Measurements from ENCODE around the gene MRGPRE.
"Not testable (repeated sequence)": the region's sequence is repeated elsewhere in the genome, so short reads cannot be mapped to it uniquely, and the experiment has no call there.

Gene MRGPRE

GRCh38 chr11:3231851-3232744 is at the start of gene MRGPRE:
Gene MRGPRE, minus strand, starts transcription at chr11:3232417. Its CDS starts 3,618 bp downstream, at chr11:3228799.
- no peak for DNase-seq

- DNase-seq = not testable (repeated sequence)
These were observed 48.9 kb upstream of the MRGPRE start for GRCh38 chr11:3281146-3281545.

DNA sequence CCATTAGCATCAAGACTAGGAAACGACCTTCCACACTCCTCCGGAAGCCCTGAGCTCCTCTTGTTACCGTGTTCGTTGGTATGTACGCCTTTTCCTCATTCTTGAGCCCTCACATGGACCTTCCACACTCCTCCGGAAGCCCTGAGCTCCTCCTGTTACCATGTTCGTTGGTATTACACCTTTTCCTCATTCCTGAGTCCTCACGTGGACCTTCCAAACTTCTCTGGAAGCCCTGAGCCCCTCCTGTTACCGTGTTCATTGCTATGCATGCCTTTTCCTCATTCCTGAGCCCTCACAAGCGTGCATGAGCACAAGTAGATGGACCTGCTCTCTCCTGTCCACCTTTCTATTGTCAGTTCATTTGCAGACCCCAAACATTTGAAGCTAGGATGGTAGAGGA is 48.4 kb upstream of the MRGPRE start:
- DNase-seq = not testable (repeated sequence)

DNA sequence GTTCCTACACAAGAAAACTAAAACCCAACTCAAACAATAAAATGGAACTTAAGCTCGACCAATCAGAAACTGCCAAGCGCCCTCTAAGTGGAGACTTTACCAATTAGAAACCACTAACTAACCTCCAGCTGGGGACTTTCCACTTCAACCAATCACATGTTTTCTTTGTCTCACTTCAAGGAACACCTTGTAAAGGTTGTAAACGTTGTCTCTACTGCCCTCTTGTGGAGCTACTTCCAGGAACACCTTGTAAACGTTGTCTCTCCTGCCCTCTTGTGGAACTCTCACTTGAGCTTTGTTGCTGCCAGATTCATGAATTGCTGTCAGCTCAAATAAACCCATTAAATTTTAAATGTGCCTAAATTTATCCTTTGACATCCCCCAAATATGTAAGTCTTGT is 46.7 kb upstream of the MRGPRE start:
- not testable (repeated sequence) for DNase-seq

GRCh38 chr11:3273629-3274028 is 41.4 kb upstream of the MRGPRE start:
- not testable (repeated sequence) for DNase-seq

- not testable (repeated sequence) for DNase-seq
These were observed 30.3 kb upstream of the MRGPRE start for GRCh38 chr11:3262548-3262947.

- DNase-seq = not testable (repeated sequence)
These were observed 29.6 kb upstream of the MRGPRE start for GRCh38 chr11:3261831-3262230.

DNA sequence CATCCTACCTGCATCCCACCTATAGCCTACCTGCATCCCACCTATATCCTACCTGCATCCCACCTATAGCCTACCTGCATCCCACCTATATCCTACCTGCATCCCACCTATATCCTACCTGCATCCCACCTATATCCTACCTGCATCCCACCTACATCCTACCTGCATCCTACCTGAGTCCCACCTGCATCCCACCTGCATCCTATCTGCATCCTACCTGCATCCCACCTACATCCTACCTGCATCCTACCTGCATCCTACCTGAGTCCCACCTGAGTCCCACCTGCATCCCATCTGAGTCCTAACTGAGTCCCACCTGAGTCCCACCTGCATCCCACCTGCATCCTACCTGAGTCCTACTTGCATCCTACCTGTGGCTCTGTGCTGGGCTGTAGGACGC is 25.3 kb upstream of the MRGPRE start:
- not testable (repeated sequence) for DNase-seq

DNA sequence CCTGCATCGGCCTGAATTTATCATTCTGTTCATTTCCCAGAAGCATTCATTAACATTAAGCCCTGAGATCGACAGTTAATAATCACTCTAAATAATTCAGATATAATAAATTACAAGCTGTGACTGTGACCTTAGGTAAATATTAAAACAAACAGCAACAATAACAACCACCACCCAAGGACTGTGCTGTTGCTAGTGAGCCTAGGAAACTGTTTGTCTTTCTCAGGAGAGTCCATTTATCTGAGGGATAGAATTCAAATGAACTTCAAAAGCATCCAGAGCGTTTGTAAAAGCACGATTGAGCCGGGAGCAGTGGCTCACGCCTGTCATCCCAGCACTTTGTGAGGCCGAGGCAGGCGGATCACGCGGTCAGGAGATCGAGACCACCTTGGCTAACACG is 23.0 kb upstream of the MRGPRE start:
- not testable (repeated sequence) for DNase-seq

- not testable (repeated sequence) for DNase-seq
These were observed 22.6 kb upstream of the MRGPRE start for GRCh38 chr11:3254773-3255172.

DNA sequence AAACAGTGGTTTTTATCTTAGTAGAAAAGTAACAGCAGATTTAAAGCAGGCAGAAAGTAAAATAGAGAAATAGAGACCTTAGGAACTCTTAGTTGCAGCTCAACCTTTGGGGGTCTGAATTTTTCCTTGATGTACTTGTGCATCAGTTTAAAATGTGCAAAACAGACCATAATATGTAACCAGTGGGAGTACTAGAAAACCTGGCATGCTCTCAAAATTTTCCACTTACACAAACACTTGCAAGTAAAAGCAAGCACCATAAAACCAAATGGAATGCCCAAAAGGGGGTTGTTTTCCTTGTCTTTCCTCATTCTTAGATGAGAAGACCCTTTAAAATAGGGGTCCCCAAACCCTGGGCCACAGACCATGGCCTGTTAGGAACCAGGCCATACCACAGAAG is 12.9 kb upstream of the MRGPRE start:
- DNase-seq = no peak

GRCh38 chr11:3243880-3244279 is 11.7 kb upstream of the MRGPRE start:
- no peak for DNase-seq

GRCh38 chr11:3237119-3237518 is 4.9 kb upstream of the MRGPRE start:
- no peak for DNase-seq

DNA sequence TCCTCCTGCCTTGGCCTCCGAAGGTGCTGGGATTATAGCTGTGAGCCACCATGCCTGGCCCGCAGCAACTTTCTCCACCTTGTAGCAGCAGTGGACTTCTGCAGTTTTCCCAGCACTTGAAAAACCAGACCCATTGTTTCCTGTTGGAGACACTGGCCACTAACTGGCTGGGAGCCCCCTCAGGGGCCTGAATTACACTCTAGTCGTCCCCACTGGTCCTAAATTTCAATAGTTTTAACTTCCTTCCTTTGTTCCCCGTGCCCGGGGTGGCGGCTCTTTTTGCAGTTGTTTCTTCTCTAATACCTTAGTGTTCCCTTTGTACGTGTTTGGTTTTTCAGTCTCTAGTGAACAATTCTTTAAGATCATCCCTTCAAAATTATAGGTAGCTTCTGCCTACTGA is 2.6 kb upstream of the MRGPRE start:
- no peak for DNase-seq

- DNase-seq = no peak
These were observed 739 bp upstream of the MRGPRE start for GRCh38 chr11:3232956-3233355.

- DNase-seq = no peak
These were observed 717 bp downstream of the MRGPRE start for GRCh38 chr11:3231550-3231850.

DNA sequence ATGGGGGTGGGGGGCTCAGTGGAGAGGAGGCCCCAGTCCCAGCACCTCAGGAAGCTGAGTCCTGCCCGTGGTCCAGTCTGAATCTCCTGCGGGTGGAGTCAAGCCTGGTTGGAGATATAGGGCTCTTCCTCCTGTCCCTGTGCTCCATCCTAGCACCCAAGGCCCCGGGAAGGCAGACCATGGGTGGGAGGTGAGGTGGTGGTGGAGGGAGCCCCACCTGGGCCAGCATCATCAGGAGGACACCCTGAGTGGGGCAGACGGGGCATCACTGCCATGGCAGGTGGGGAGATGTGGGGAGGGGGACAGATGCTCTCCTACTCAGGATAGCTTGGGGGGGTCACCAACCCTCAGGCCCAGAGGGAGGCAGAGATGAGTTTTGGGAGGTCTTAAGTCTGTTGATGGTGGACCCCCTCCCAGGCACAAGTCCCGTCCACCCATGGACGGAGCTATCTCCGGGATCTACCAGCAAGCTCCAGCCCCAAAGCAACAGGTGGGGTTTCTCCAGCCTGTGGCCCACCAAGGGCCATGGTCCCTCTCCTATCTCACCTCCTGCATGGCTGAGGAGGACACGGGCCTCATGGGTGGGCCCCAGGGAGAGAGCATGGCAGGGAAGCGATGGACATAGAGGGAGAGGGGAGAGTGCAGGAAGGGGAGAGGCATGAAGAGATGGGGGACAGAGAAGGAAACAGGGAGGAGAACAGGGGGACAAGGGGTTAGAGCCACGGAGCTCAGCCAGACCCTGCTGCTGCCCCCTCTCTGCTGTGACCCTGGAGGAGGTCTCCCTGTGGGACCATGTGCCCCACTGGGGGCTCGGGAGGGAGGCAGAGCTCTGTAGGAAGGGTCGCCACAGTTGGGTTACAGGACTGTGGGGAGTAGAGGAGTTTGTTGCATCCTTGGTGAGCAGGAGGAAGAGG is 1.3 kb downstream of the MRGPRE start:
- no peak for DNase-seq

DNA sequence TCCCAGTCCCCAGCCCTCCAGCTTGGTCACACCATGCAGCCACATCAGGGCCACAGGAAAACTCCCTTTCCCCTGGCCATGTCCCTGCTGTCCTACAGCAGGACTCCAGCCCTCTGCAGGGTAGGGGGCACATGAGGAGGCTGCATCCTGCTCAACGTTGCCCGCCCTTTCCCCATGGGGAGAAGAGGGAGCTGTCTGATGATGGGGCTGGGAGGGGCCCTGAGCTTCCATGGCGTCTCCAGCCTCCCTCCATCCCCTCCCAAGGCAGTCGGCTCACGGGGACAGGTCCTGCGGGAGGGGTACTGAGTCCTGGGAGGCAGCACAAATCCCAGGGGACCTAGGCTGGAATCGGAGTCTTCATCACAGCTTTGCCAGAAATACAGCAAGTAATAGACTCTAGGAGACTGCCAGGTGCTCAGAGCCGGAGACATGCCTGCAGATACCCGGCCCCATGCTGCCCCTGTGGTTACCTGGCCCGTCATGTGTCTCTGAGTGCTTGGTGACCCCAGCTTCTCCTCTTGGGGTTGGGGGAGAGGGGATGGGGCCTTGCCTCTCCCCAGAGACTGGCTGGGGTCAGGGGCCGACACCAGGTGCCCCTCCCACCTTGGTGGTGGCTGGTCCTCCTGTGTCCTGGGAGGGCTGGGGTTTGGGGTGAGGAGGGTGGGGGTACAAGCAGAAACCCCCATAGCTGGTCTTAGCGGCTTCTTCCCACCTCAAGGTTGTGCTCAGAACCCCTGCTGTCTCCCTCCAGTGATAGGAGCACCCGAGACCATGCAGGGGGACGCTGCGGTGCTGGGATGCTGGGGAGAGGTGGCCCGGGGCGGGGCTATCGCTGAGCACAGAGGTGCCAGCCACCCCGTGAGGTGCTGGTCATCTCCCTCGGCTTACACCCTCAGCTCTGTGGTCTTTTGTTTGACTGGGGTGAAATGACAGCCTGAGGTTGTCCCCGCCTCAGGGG is 2.3 kb downstream of the MRGPRE start:
- DNase-seq = no peak

- DNase-seq = no peak
These were observed 3.8 kb downstream of the MRGPRE start for GRCh38 chr11:3228445-3228829.

DNA sequence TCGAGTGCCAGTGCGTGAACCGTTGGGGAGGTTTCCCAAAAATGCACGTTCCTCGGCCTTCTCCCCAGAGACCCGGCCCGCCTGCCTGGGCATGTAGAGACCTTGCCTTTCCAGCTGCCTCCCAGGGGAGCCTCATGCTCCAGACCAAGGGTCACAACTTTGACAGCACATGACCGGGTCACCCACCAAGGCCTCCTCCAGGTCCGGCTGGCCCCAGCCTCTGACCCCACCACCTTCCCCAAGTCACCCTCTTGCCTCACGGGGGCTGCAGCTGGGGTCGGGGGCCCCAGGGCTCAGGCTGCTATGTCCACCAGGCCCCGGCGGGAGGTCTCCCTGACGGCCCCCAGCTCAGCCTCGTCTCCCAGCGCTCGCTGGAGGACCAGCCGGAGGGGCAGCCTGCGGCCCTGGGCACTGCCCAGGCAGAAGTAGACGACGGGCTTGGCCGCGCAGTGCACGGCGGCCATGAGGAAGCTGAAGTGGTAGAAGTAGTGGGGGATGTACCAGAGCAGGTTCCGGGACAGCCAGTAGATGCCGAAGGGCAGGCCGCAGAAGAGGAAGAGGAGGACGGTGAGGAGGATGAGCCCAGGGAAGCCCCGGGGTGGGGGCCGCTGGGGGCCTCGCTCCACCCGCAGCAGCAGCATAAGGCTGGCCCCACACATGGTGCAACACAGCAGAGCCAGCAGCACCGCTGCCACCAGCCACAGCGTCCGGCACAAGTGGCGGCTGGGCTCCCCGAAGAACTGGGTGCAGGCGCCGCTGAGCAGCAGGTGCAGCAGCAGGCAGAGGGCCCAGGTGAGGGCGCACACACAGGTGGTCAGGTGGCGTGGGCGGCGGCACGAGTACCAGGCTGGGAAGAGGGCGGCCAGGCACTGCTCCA is 4.4 kb downstream of the MRGPRE start:
- no peak for DNase-seq

DNA sequence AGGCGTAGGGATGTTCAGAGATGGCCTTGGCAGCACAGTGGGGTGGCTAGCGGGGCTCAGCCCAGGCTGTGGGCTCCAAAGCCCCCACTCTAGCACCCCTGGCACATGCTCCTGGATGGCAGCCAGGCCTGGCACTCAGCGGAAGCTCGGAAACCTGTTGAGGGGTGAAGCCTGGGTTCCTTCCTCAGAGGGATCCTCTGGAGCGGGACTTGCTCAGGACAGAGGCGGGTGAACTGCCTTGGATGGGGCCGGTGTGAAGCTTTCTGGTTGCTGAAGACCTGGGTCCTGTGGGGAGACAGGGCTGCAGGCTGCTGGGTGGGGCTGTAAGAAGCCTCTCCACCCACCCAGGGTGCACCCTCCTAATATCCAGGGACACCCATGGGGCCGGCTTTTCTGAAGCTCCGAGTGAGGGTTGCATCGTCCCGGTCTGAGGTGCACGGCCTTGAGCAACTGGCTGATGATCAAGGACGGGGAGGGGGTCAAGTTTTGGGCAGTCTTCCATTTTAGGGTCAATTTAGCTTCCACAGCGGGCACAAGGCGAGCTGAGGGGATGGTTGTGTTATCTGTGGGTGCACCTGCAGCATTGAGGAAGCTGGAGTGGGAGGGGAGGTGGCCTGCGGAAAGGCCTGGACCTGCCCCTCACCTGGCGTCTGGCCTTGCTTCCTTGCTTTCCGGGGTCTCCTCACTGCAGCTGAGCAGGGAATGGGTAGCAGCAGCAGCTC is 5.2 kb downstream of the MRGPRE start:
- DNase-seq = no peak

Measured in stimulated activated naive CD4-positive, alpha-beta T cell treated with Interleukin-2 at 50 U/mL for 16 hours (primary cell).